HG03103 (cell line): ENCODE data around the gene SPCS1.
"Not testable (repeated sequence)": the region's sequence is repeated elsewhere in the genome, so short reads cannot be mapped to it uniquely, and the experiment has no call there.

ENCODE experiments used
- ATAC-seq: cut with Tn5 transposase; IDR thresholded peaks from one replicate; pipeline ENCODE4 v1.9.1; 2021; ENCODE audit warnings: low read depth; ENCODE audit not compliant: unreplicated experiment

The SPCS1 gene

GRCh38 chr3:52705688-52706686, at the start of gene SPCS1, which contains the start of gene GLT8D1:
SPCS1 (plus strand) TSS chr3:52706106; CDS start chr3:52706247, 141 bp downstream.
GLT8D1 (minus strand) TSS chr3:52705791; CDS start chr3:52700460, 5,331 bp downstream.
- ATAC-seq = peak; percentile 65

GRCh38 chr3:52660046-52660445, 45.9 kb upstream of the SPCS1 start:
- ATAC-seq = no peak

- ATAC-seq = no peak
Measured at GRCh38 chr3:52663098-52663497, 42.8 kb upstream of the SPCS1 start.

GRCh38 chr3:52670621-52671521, 35.0 kb upstream of the SPCS1 start:
- ATAC-seq = peak; percentile 76

GRCh38 chr3:52671676-52672075, 34.2 kb upstream of the SPCS1 start:
- no peak for ATAC-seq

GRCh38 chr3:52676201-52676600, 29.7 kb upstream of the SPCS1 start:
- ATAC-seq = not testable (repeated sequence)

- no peak for ATAC-seq
Measured at GRCh38 chr3:52678265-52679198, 27.4 kb upstream of the SPCS1 start.

GRCh38 chr3:52679199-52679538, 26.7 kb upstream of the SPCS1 start:
- ATAC-seq = no peak

- no peak for ATAC-seq
Measured at GRCh38 chr3:52679811-52680210, 26.1 kb upstream of the SPCS1 start.

- no peak for ATAC-seq
Measured at GRCh38 chr3:52681596-52681995, 24.3 kb upstream of the SPCS1 start.

- no peak for ATAC-seq
Measured at GRCh38 chr3:52682016-52682415, 23.9 kb upstream of the SPCS1 start.

- no peak for ATAC-seq
Measured at GRCh38 chr3:52683611-52684010, 22.3 kb upstream of the SPCS1 start.

GRCh38 chr3:52684184-52684583, 21.7 kb upstream of the SPCS1 start:
- ATAC-seq = no peak

- peak; percentile 59 for ATAC-seq
Measured at GRCh38 chr3:52685285-52685708, 20.6 kb upstream of the SPCS1 start.

GRCh38 chr3:52685709-52686691, 19.9 kb upstream of the SPCS1 start, which contains the start of the genes GNL3 and PBRM1:
GNL3 (plus strand) TSS chr3:52686032; CDS start chr3:52686093, 61 bp downstream.
PBRM1 (minus strand) TSS chr3:52685913.
- ATAC-seq = peak; percentile 47

- ATAC-seq = no peak
Measured at GRCh38 chr3:52688266-52688665, 17.6 kb upstream of the SPCS1 start.

GRCh38 chr3:52689151-52689550, 16.8 kb upstream of the SPCS1 start:
- no peak for ATAC-seq

GRCh38 chr3:52690560-52690959, 15.3 kb upstream of the SPCS1 start:
- no peak for ATAC-seq

GRCh38 chr3:52693071-52693470, 12.8 kb upstream of the SPCS1 start:
- no peak for ATAC-seq
